ENCODE measurements around the gene OMG. TPM values are rescaled to one million over a fixed set of nuclear protein-coding genes. Genes with fewer than 3 reads are reported as not detected.

Gene OMG
- total and polyA plus RNA-seq, 2 donors (not counting 3 experiments of a cell fraction or from before 2014, with no cell fraction given) = 0.86 TPM; not detected in 1

DNA sequence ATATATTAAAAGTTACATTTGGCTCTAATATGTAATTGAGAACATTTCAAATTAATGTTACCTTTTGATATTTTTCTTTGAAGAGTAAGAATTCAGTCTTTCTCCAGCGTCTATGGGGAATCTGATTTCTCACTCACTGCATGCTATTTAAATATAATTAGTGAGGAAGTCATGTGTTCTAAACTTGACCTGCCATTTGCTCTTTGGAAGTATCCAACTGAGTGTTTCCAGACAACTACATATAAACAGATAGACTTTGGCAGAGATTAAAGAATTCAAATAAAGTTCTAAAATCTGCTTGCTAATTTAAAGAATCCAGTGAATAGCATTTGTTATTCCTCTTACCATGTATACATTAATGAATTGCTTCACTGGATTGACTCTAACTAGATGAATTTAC, 23.5 kb downstream of the OMG start:
- dilution Hi-C loops (cut with MboI; ENCODE audit: extremely low pct_ligation_motif_present, low sequenced_read_pairs) (no loop called here), intact Hi-C loops (cut with micrococcal nuclease) (no loop called here)
- POLR2A ChIA-PET = no interaction called here

More for the DNA sequence above, 23.5 kb downstream of the OMG start:
- peaks cover 21% of the 10 kb centered on the region for H3K4me1 ChIP-seq (ENCODE audit: control insufficient read depth, extremely low read depth, insufficient read depth, low read length)
- TF ChIP-seq GATA2 (IDR thresholded peaks at IDR 0.05; ENCODE audit: insufficient read depth, insufficient read length, low read depth, low read length) = no peak
- TF ChIP-seq EZH2 (IDR thresholded peaks at IDR 0.05; ENCODE audit: borderline replicate concordance, low read depth, low read length, severe bottlenecking) = no peak
- TF ChIP-seq FOS (IDR thresholded peaks at IDR 0.05; ENCODE audit: borderline replicate concordance, insufficient read depth, low read length) = no peak
- TF ChIP-seq CTCF (IDR thresholded peaks at IDR 0.05; ENCODE audit: extremely low read depth in 1 of 2, insufficient read depth in 1 of 2, low read depth in 1 of 2, low read length in 2 of 2) = no peak
- no peak for TF ChIP-seq JUN (IDR thresholded peaks at IDR 0.05; ENCODE audit: borderline replicate concordance, insufficient read depth, insufficient read length, low read depth)
- TF ChIP-seq MYC (IDR thresholded peaks at IDR 0.05; ENCODE audit: low read depth, low read length) = no peak
- TF ChIP-seq POLR2AphosphoS5 (IDR thresholded peaks at IDR 0.05; ENCODE audit: insufficient read depth, low read depth, low read length) = no peak
- TF ChIP-seq POLR2A (IDR thresholded peaks at IDR 0.05; ENCODE audit: low read depth, low read length) = no peak
- TF ChIP-seq, protein P1, sequence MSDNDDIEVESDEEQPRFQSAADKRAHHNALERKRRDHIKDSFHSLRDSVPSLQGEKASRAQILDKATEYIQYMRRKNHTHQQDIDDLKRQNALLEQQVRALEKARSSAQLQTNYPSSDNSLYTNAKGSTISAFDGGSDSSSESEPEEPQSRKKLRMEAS (IDR thresholded peaks at IDR 0.05; ENCODE audit: insufficient read depth, insufficient read length) = no peak
- no peaks in the 10 kb centered on the region for H3K79me2 ChIP-seq (ENCODE audit: control insufficient read depth, insufficient read depth, low read length)
- DNase-seq (ENCODE audit: low read depth, low spot score) (peak; percentile 46), FAIRE-seq (no peak)
- no peaks in the 10 kb centered on the region for H4K20me1 ChIP-seq (replicated peaks; ENCODE audit: control insufficient read depth, extremely low read depth, insufficient read depth, low read length)
- H3K4me3 ChIP-seq (replicated peaks in 1 of 3; ENCODE audit: insufficient read depth in 1 of 3, low read depth in 1 of 3, low read length in 3 of 3) = no peak overlapping the region
- no peaks in the 10 kb centered on the region for H3K9me1 ChIP-seq (replicated peaks; ENCODE audit: control insufficient read depth, extremely low read depth, insufficient read depth, low read length)
- no peak overlapping the region for H3K4me2 ChIP-seq (ENCODE audit: insufficient read depth, low read length)
- H3K9me3 ChIP-seq (replicated peaks; ENCODE audit: control insufficient read depth, insufficient read depth, low read length) = no peaks in the 10 kb centered on the region
- H3K9ac ChIP-seq (replicated peaks; ENCODE audit: extremely low read depth, insufficient read depth, low read length) = no peak overlapping the region
- no peak overlapping the region for H3K27ac ChIP-seq (ENCODE audit: insufficient read depth, low read depth, low read length)
- H3K36me3 ChIP-seq (ENCODE audit: control insufficient read depth in 2 of 2, extremely low read depth in 1 of 2, insufficient read depth in 2 of 2, low read length in 2 of 2) = peaks cover 4% of the 10 kb centered on the region in 2 experiments
- BruUV-seq (replicated peaks) = no TSS peak
- H3K27me3 ChIP-seq (ENCODE audit: control insufficient read depth in 2 of 2, insufficient read depth in 2 of 2, low read length in 2 of 2) = no peaks in the 10 kb centered on the region
- CTCF ChIA-PET = no interaction called here
- H2AFZ ChIP-seq (ENCODE audit: low read depth, low read length) = no peak overlapping the region
